GM21528 (cell line): ENCODE measurements around the gene GRID1.
"Not testable (repeated sequence)": the region's sequence is repeated elsewhere in the genome, so short reads cannot be mapped to it uniquely, and the experiment has no call there.

Experiments used
- ATAC-seq: cut with Tn5 transposase; IDR thresholded peaks from one replicate; pipeline ENCODE4 v1.9.1; 2021; ENCODE audit warnings: mild to moderate bottlenecking, moderate library complexity; ENCODE audit not compliant: unreplicated experiment, low FRiP score

The GRID1 gene

GRCh38 chr10:86104156-86104555, 262.4 kb downstream of the GRID1 start:
- no peak for ATAC-seq

GRCh38 chr10:86103391-86104101, 263.0 kb downstream of the GRID1 start:
- no peak for ATAC-seq

GRCh38 chr10:86102451-86102850, 264.1 kb downstream of the GRID1 start:
- ATAC-seq = no peak

GRCh38 chr10:86102031-86102430, 264.6 kb downstream of the GRID1 start:
- no peak for ATAC-seq

- peak; percentile 80 for ATAC-seq
Observed at GRCh38 chr10:86100581-86101061, 266.0 kb downstream of the GRID1 start.

GRCh38 chr10:86099542-86100334, 266.9 kb downstream of the GRID1 start:
- ATAC-seq = no peak

GRCh38 chr10:86098187-86098881, 268.3 kb downstream of the GRID1 start:
- ATAC-seq = no peak

- ATAC-seq = not testable (repeated sequence)
Observed at GRCh38 chr10:86095061-86095460, 271.5 kb downstream of the GRID1 start.

GRCh38 chr10:86092311-86092710, 274.3 kb downstream of the GRID1 start:
- not testable (repeated sequence) for ATAC-seq

- no peak for ATAC-seq
Observed at GRCh38 chr10:86091216-86091615, 275.4 kb downstream of the GRID1 start.

- no peak for ATAC-seq
Observed at GRCh38 chr10:86090807-86091206, 275.8 kb downstream of the GRID1 start.

GRCh38 chr10:86087716-86088115, 278.9 kb downstream of the GRID1 start:
- no peak for ATAC-seq

- no peak for ATAC-seq
Observed at GRCh38 chr10:86086418-86086817, 280.2 kb downstream of the GRID1 start.

GRCh38 chr10:86085686-86086085, 280.9 kb downstream of the GRID1 start:
- no peak for ATAC-seq

GRCh38 chr10:86085136-86085535, 281.5 kb downstream of the GRID1 start:
- ATAC-seq = no peak

- ATAC-seq = no peak
Observed at GRCh38 chr10:86084585-86084984, 282.0 kb downstream of the GRID1 start.

GRCh38 chr10:86083664-86084175, 282.9 kb downstream of the GRID1 start:
- no peak for ATAC-seq

- no peak for ATAC-seq
Observed at GRCh38 chr10:86083206-86083605, 283.4 kb downstream of the GRID1 start.

GRCh38 chr10:86082556-86082955, 284.0 kb downstream of the GRID1 start:
- no peak for ATAC-seq

- ATAC-seq = no peak
Observed at GRCh38 chr10:86079088-86079487, 287.5 kb downstream of the GRID1 start.

GRCh38 chr10:86078639-86079035, 288.0 kb downstream of the GRID1 start:
- no peak for ATAC-seq
